Measurements from ENCODE around the gene TEX2. TPM values are rescaled to one million over a fixed set of nuclear protein-coding genes. Genes with fewer than 3 reads are reported as not detected.

Gene TEX2
- total and polyA plus RNA-seq, 2 donors (not counting 1 experiment from before 2014, with no cell fraction given) = 4.0 to 7.6 TPM

DNA sequence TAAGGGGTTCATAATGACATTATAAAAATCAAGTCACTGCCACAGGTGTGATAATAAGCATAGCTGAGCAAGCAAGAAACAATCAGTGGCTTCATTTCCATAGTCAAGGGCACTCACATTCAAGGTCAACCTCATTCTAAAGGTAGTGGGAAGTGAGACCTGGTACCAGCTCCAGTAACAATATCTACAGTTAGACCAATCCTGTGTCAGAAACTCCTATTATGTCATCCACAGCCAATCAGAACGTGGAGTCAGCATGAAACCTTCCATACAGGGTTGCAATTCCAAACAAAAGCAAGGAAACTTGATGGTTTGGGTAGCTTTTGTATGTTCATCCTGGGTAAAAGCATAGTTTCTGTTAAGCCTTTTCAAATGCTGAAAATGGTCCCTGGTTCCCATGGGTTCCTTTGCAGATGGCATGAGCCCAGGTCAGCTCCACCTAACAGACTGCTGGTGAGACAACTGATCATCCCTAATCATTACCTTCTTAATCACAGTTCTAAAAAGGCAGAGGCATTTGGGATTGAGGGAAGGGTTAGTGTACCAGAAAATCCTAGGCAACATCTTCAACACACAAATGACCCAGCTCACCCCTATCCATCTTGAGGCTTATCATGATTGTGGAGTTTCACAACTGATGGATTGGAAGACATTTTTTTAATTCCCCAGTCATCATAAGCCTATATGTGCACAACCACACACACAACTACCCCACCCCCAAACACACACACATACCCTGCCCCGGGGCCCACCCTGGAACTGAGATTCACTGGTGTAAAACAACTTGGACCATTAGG lies 30.4 kb downstream of the TEX2 start:
- H3K9me3 Mint-ChIP-seq (ENCODE audit: insufficient read depth) = no peaks in the 10 kb centered on the region
- H3K4me2 ChIP-seq (replicated peaks; ENCODE audit: low read depth, low read length, poor library complexity, severe bottlenecking) = no peak overlapping the region
- no peaks in the 10 kb centered on the region for H3K27me3 ChIP-seq (replicated peaks in 1 of 4; ENCODE audit: control extremely low read depth in 1 of 4, control insufficient read depth in 3 of 4, insufficient read depth in 4 of 4, low read length in 3 of 4)
- H3K27ac ChIP-seq (ENCODE audit: low read length in 2 of 2) = no peak overlapping the region
- no peak overlapping the region for H3K4me3 Mint-ChIP-seq
- H3K4me1 Mint-ChIP-seq = no peaks in the 10 kb centered on the region
- H3K36me3 ChIP-seq (replicated peaks in 1 of 2; ENCODE audit: control extremely low read depth in 1 of 2, control insufficient read depth in 1 of 2, extremely low read depth in 1 of 2, insufficient read depth in 2 of 2, low read length in 1 of 2) = no peaks in the 10 kb centered on the region
- no peak for TF ChIP-seq EZH2 (IDR thresholded peaks at IDR 0.05; ENCODE audit: borderline replicate concordance, insufficient read depth, low read depth, low read length, poor library complexity, severe bottlenecking)
- TF ChIP-seq, protein P1, sequence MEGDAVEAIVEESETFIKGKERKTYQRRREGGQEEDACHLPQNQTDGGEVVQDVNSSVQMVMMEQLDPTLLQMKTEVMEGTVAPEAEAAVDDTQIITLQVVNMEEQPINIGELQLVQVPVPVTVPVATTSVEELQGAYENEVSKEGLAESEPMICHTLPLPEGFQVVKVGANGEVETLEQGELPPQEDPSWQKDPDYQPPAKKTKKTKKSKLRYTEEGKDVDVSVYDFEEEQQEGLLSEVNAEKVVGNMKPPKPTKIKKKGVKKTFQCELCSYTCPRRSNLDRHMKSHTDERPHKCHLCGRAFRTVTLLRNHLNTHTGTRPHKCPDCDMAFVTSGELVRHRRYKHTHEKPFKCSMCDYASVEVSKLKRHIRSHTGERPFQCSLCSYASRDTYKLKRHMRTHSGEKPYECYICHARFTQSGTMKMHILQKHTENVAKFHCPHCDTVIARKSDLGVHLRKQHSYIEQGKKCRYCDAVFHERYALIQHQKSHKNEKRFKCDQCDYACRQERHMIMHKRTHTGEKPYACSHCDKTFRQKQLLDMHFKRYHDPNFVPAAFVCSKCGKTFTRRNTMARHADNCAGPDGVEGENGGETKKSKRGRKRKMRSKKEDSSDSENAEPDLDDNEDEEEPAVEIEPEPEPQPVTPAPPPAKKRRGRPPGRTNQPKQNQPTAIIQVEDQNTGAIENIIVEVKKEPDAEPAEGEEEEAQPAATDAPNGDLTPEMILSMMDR (IDR thresholded peaks at IDR 0.05) = no peak
- no peak for DNase-seq
- ATAC-seq (ENCODE audit: low read depth) = no peak
- 100% methylated on average over 1 of the region's 2 CpGs for WGBS (ENCODE audit: insufficient coverage)
- no peak overlapping the region for H3K4me3 ChIP-seq (ENCODE audit: control extremely low read depth in 1 of 5, extremely low read depth in 1 of 5, insufficient read depth in 1 of 5, low read depth in 2 of 5, low read length in 4 of 5)
- POLR2A ChIA-PET = no interaction called here
- no peaks in the 10 kb centered on the region for H4K20me1 ChIP-seq (ENCODE audit: control insufficient read depth, insufficient read depth, low read length, poor library complexity, severe bottlenecking)
- H2AFZ ChIP-seq (ENCODE audit: insufficient read depth, low read depth, low read length, poor library complexity, severe bottlenecking) = no peak overlapping the region
- peaks cover 21% of the 10 kb centered on the region for H3K79me2 ChIP-seq (ENCODE audit: control insufficient read depth, insufficient read depth, low read length)
- no peaks in the 10 kb centered on the region for H3K27me3 Mint-ChIP-seq
- no peak overlapping the region for H3K9ac ChIP-seq (ENCODE audit: low read length)
- intact Hi-C loops (cut with micrococcal nuclease) = no loop called here
- CTCF ChIA-PET = no interaction called here
- no peak overlapping the region for H3K27ac Mint-ChIP-seq
- H3K9me3 ChIP-seq (ENCODE audit: control extremely low read depth in 1 of 3, control insufficient read depth in 2 of 3, insufficient read depth in 1 of 3, low read length in 2 of 3) = no peaks in the 10 kb centered on the region
- H3K4me1 ChIP-seq (ENCODE audit: control insufficient read depth in 2 of 2, insufficient read depth in 2 of 2, low read length in 2 of 2) = no peaks in the 10 kb centered on the region

GRCh38 chr17:64231567-64232141 lies 31.4 kb downstream of the TEX2 start:
- Mint-ChIP-seq H3K9me3 (ENCODE audit: insufficient read depth) (no peaks in the 10 kb centered on the region), H3K27me3 (no peaks in the 10 kb centered on the region), H3K4me3 (no peak overlapping the region), H3K4me1 (no peaks in the 10 kb centered on the region), H3K27ac (no peak overlapping the region)
- Histone ChIP-seq H3K9me3 (ENCODE audit: control extremely low read depth in 1 of 3, control insufficient read depth in 2 of 3, insufficient read depth in 1 of 3, low read length in 2 of 3) (no peaks in the 10 kb centered on the region), H3K9ac (ENCODE audit: low read length) (no peak overlapping the region), H3K27me3 (replicated peaks in 1 of 4; ENCODE audit: control extremely low read depth in 1 of 4, control insufficient read depth in 3 of 4, insufficient read depth in 4 of 4, low read length in 3 of 4) (no peaks in the 10 kb centered on the region), H3K27ac (ENCODE audit: low read length in 2 of 2) (no peak overlapping the region), H3K4me3 (ENCODE audit: control extremely low read depth in 1 of 5, extremely low read depth in 1 of 5, insufficient read depth in 1 of 5, low read depth in 2 of 5, low read length in 4 of 5) (no peak overlapping the region), H3K4me1 (ENCODE audit: control insufficient read depth in 2 of 2, insufficient read depth in 2 of 2, low read length in 2 of 2) (no peaks in the 10 kb centered on the region), H3K4me2 (replicated peaks; ENCODE audit: low read depth, low read length, poor library complexity, severe bottlenecking) (no peak overlapping the region), H2AFZ (ENCODE audit: insufficient read depth, low read depth, low read length, poor library complexity, severe bottlenecking) (no peak overlapping the region), H4K20me1 (ENCODE audit: control insufficient read depth, insufficient read depth, low read length, poor library complexity, severe bottlenecking) (no peaks in the 10 kb centered on the region), H3K36me3 (replicated peaks in 1 of 2; ENCODE audit: control extremely low read depth in 1 of 2, control insufficient read depth in 1 of 2, extremely low read depth in 1 of 2, insufficient read depth in 2 of 2, low read length in 1 of 2) (no peaks in the 10 kb centered on the region), H3K79me2 (ENCODE audit: control insufficient read depth, insufficient read depth, low read length) (peaks cover 21% of the 10 kb centered on the region)
- ChIA-PET POLR2A (no interaction called here), CTCF (no interaction called here)
- no peak for ATAC-seq (ENCODE audit: low read depth)
- 100% methylated on average over 4 of the region's 6 CpGs for WGBS (ENCODE audit: insufficient coverage)
- no peak for TF ChIP-seq EZH2 (IDR thresholded peaks at IDR 0.05; ENCODE audit: borderline replicate concordance, insufficient read depth, low read depth, low read length, poor library complexity, severe bottlenecking)
- TF ChIP-seq, protein P1 (IDR thresholded peaks at IDR 0.05) = no peak
- DNase-seq = no peak
- intact Hi-C loops (cut with micrococcal nuclease) = no loop called here
